BE2C (cell line): ENCODE results near the gene GABBR2.
"Not testable (repeated sequence)": the region's sequence is repeated elsewhere in the genome, so short reads cannot be mapped to it uniquely, and the experiment has no call there.

Experiments
- DNase-seq: peaks from one replicate; pipeline ENCODE4 v3.0.0-alpha.2; 2020
- H3K27me3 ChIP-seq: fragments of 250-450 bp; sonication (Bioruptor Pico); 2 replicates; pipeline ENCODE4 v1.5.1; 2020; ENCODE audit warnings: mild to moderate bottlenecking
- H3K36me3 ChIP-seq: fragments of 250-450 bp; sonication (Bioruptor Pico); 2 replicates; pipeline ENCODE4 v1.5.1; 2020; ENCODE audit warnings: mild to moderate bottlenecking
- H3K4me1 ChIP-seq: fragments of 250-450 bp; sonication (Bioruptor Pico); 2 replicates; pipeline ENCODE4 v1.5.1; 2020
- H3K4me3 ChIP-seq: 2 replicates; pipeline ENCODE4 v1.5.1; 2011; ENCODE audit warnings: low read depth, low read length
- H3K9me3 ChIP-seq: fragments of 250-450 bp; sonication (Bioruptor Pico); 2 replicates; pipeline ENCODE4 v1.5.1; 2020
- TF ChIP-seq, protein P1 (sequence below): IDR thresholded peaks from 2 replicates; pipeline ENCODE4 v1.5.1; 2012; ENCODE audit warnings: mild to moderate bottlenecking, low read depth, low read length

GABBR2 gene

DNA sequence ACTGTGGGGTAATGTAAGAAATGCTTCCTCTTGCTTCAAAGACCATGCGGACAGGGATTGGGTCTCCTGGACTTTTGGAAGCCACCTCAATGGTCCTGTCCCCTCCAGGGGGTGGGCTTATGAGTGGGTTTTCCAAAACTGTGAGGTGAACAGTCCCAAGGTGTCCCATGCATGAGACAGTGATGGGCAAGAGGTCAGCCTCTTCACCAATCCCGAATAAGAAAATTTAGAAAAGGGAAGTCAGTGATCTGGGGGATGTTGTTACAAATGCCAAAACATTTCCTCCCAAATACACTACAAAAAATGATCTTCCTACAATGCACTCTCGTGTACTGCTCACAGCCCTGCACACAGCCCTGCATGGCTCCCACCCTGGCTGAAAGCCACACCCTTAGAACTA lies 237.6 kb downstream of the GABBR2 start:
- peaks cover 21% of the 10 kb centered on the region for H3K27me3 ChIP-seq
- TF ChIP-seq, protein P1, sequence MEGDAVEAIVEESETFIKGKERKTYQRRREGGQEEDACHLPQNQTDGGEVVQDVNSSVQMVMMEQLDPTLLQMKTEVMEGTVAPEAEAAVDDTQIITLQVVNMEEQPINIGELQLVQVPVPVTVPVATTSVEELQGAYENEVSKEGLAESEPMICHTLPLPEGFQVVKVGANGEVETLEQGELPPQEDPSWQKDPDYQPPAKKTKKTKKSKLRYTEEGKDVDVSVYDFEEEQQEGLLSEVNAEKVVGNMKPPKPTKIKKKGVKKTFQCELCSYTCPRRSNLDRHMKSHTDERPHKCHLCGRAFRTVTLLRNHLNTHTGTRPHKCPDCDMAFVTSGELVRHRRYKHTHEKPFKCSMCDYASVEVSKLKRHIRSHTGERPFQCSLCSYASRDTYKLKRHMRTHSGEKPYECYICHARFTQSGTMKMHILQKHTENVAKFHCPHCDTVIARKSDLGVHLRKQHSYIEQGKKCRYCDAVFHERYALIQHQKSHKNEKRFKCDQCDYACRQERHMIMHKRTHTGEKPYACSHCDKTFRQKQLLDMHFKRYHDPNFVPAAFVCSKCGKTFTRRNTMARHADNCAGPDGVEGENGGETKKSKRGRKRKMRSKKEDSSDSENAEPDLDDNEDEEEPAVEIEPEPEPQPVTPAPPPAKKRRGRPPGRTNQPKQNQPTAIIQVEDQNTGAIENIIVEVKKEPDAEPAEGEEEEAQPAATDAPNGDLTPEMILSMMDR = no peak
- H3K4me1 ChIP-seq = no peaks in the 10 kb centered on the region
- no peak overlapping the region for H3K4me3 ChIP-seq
- H3K36me3 ChIP-seq = no peaks in the 10 kb centered on the region
- DNase-seq = no peak
- H3K9me3 ChIP-seq = no peaks in the 10 kb centered on the region; the same call in 1 of the 2 replicates

DNA sequence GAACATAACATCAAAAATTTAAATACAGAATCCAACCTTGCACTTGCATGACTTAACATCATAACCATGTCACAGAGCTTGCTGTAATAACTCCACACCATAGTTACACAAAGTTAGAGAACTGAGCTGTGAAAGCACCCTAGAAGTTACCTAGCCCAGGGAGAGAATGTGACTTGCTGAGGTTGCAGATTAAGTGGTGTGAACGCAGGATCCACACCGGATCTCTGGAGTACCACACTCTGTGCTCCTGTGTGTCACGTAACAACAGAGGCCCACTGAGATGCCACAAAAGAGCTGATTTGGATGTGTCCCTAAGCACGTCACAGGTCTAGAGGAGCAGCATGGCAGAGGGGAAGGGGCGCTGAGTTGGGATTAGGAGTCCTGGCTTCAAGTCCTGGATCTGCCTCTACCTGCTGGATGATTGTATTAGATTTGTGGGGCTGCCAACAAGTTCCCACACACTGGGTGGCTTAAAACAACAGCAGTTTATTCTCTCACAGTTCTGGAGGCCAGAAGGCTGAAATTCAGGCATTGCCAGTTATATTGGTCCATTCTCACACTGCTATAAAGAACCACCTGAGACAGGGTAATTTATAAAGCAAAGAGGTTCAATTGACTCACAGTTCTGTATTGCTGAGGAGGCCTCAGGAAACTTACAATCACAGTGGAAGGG lies 240.0 kb downstream of the GABBR2 start:
- no peak for DNase-seq
- no peak overlapping the region for H3K4me3 ChIP-seq
- H3K9me3 ChIP-seq = no peaks in the 10 kb centered on the region; the same call in 1 of the 2 replicates
- H3K27me3 ChIP-seq = peaks cover 6% of the 10 kb centered on the region
- TF ChIP-seq, protein P1 = no peak
- no peaks in the 10 kb centered on the region for H3K4me1 ChIP-seq
- H3K36me3 ChIP-seq = no peaks in the 10 kb centered on the region

DNA sequence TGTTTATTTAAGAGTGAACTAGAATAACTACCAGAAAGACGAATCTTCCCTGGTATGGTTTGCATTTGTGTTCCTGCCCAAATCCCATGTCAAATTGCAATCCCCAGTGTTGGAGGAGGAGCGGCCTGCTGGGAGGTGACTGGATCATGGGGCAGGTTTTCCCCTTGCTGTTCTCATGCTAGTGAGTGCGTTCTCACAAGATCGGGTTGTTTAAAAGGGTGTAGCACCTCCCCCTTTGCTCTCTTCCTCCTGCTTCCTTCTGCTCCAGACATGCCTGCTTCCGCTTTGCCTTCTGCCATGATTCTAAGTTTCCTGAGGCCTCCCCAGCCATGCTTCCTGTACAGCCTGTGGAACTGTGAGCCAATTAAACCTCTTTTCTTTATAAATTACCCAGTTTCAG lies 242.9 kb downstream of the GABBR2 start:
- TF ChIP-seq, protein P1 = no peak
- no peaks in the 10 kb centered on the region for H3K36me3 ChIP-seq

DNA sequence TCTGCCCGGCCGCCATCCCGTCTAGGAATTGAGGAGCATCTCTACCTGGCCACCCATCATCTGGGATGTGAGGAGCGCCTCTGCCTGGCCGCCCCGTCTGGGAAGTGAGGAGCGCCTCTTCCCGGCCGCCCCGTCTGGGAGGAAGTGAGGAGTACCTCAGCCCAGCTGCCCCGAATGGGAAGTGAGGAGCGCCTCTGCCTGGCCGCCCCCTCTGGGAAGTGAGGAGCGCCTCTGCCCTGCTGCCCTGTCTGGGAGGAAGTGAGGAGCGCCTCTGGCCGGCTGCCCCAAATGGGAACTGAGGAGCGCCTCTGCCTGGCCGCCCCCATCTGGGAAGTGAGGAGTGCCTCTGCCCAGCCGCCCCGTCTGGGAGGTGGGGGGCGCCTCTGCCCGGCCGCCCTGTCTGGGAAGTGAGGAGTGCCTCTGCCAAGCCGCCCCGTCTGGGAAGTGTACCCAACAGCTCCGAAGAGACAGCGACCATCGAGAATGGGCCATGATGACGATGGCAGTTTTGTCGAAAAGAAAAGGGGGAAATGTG lies 244.5 kb downstream of the GABBR2 start:
- H3K27me3 ChIP-seq, H3K36me3 ChIP-seq, DNase-seq, H3K9me3 ChIP-seq, H3K4me3 ChIP-seq, H3K4me1 ChIP-seq: not testable (repeated sequence)

More for the DNA sequence above, 242.9 kb downstream of the GABBR2 start:
- Histone ChIP-seq H3K4me3 (no peak overlapping the region), H3K27me3 (no peaks in the 10 kb centered on the region; the same call in 1 of the 2 replicates), H3K4me1 (no peaks in the 10 kb centered on the region), H3K9me3 (no peaks in the 10 kb centered on the region; the same call in 1 of the 2 replicates)
- DNase-seq = no peak

DNA sequence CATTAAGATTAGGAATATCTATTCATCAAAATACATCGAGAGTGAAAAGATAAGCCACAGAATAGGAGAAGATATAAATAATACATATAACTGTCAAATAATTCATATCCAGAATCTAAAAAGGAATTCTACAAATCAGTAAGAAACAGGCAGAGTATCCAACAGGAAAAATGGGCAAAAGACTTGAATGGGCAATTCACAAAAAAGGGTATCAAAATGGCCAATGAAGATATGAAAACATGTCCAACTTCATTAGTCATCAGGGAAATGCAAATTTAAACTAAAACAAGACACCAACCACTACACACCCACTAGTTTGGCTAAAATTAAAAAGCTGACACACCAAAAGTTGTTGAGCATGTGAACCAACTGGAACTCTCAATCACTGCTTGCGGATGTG lies 246.4 kb downstream of the GABBR2 start:
- TF ChIP-seq, protein P1 = no peak
- H3K27me3 ChIP-seq = peaks cover 8% of the 10 kb centered on the region; the same call in 1 of the 2 replicates
- H3K4me1 ChIP-seq = no peaks in the 10 kb centered on the region
- DNase-seq = no peak
- no peaks in the 10 kb centered on the region; the same call in 1 of the 2 replicates for H3K9me3 ChIP-seq
- no peaks in the 10 kb centered on the region for H3K36me3 ChIP-seq
- H3K4me3 ChIP-seq = no peak overlapping the region

DNA sequence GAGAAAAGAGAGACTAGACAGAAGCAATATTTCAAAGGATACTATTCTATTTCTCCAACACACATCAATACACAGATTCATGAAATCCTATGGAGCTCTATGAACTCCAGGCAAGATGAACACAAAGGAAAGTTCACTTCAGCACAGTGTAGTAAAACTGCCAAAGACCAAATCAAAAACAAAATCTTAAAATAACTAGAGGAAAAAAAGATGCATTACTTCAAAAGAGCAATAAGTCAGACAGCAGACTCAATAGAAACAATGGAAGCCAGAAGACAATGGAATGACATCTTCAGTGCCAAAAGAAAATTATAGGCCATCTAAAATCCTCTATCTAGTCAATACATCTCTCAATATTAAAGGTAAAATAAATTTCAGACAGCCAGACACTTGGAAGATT lies 248.0 kb downstream of the GABBR2 start:
- DNase-seq = no peak
- TF ChIP-seq, protein P1 = no peak
- no peaks in the 10 kb centered on the region; the same call in 1 of the 2 replicates for H3K9me3 ChIP-seq
- no peaks in the 10 kb centered on the region for H3K4me1 ChIP-seq
- peaks cover 8% of the 10 kb centered on the region; the same call in 1 of the 2 replicates for H3K27me3 ChIP-seq
- H3K4me3 ChIP-seq = no peak overlapping the region
- H3K36me3 ChIP-seq = no peaks in the 10 kb centered on the region
